ENCODE results near the gene CD164. TPM values are rescaled to one million over a fixed set of nuclear protein-coding genes. Genes with fewer than 3 reads are reported as not detected.
A peak's percentile ranks its signal among the peaks of the same experiment; 100 is the strongest.

Gene CD164
- polyA plus RNA-seq, 3 donors: 106 to 392 (median 272) TPM

DNA sequence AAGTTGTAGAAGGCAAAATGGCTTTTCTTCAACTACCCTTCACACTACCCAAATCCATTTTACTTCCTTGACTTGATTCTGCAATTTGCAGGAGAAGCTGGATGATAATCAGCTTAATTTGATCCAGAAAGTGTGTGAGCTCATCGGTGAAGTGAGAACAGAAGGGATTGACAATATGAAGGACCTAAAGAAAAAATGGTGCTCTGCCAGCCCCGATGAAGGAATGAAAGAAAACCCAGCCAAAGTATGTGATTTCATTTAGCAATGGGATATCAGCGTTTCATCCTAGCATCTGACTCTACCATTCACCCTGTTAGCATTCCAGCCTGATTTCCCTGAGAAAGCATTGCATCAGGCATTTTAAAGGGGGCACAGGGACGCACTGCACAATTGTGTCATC is 41.5 kb downstream of the CD164 start:
- Histone ChIP-seq H2AFZ (ENCODE audit: insufficient read depth, low read depth, low read length, poor library complexity, severe bottlenecking) (no peak overlapping the region), H3K4me3 (replicated peaks in 1 of 3; ENCODE audit: low read depth in 2 of 3, low read length in 3 of 3) (no peak overlapping the region), H3K27ac (ENCODE audit: low read depth in 1 of 2, low read length in 2 of 2) (no peak overlapping the region), H3K9me3 (replicated peaks in 1 of 2; ENCODE audit: control insufficient read depth in 1 of 2, insufficient read depth in 1 of 2, low read length in 2 of 2) (no peaks in the 10 kb centered on the region), H3K9ac (ENCODE audit: insufficient read depth, low read length, poor library complexity, severe bottlenecking) (no peak overlapping the region), H3K4me1 (ENCODE audit: control insufficient read depth in 1 of 2, insufficient read depth in 2 of 2, low read length in 2 of 2) (no peaks in the 10 kb centered on the region), H4K20me1 (ENCODE audit: insufficient read depth, low read length) (no peaks in the 10 kb centered on the region), H3K27me3 (ENCODE audit: control insufficient read depth in 2 of 2, insufficient read depth in 2 of 2, low read length in 2 of 2) (no peaks in the 10 kb centered on the region), H3K36me3 (replicated peaks in 1 of 2; ENCODE audit: control insufficient read depth in 1 of 2, insufficient read depth in 2 of 2, low read length in 2 of 2) (no peaks in the 10 kb centered on the region), H3K79me2 (ENCODE audit: insufficient read depth, low read length) (no peaks in the 10 kb centered on the region), H3K4me2 (replicated peaks; ENCODE audit: extremely low read depth, low read length, poor library complexity, severe bottlenecking) (no peak overlapping the region)
- intact Hi-C loops (cut with micrococcal nuclease): no loop called here
- 93% methylated on average over 2 of the region's 4 CpGs for WGBS (ENCODE audit: insufficient coverage)
- TF ChIP-seq, protein P1, sequence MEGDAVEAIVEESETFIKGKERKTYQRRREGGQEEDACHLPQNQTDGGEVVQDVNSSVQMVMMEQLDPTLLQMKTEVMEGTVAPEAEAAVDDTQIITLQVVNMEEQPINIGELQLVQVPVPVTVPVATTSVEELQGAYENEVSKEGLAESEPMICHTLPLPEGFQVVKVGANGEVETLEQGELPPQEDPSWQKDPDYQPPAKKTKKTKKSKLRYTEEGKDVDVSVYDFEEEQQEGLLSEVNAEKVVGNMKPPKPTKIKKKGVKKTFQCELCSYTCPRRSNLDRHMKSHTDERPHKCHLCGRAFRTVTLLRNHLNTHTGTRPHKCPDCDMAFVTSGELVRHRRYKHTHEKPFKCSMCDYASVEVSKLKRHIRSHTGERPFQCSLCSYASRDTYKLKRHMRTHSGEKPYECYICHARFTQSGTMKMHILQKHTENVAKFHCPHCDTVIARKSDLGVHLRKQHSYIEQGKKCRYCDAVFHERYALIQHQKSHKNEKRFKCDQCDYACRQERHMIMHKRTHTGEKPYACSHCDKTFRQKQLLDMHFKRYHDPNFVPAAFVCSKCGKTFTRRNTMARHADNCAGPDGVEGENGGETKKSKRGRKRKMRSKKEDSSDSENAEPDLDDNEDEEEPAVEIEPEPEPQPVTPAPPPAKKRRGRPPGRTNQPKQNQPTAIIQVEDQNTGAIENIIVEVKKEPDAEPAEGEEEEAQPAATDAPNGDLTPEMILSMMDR (IDR thresholded peaks at IDR 0.05): no peak
- Mint-ChIP-seq H3K4me3 (no peak overlapping the region), H3K27ac (no peak overlapping the region), H3K9me3 (peaks cover 0 to 2% (median 0%) of the 10 kb centered on the region in 7 donors), H3K4me1 (peaks cover 11% of the 10 kb centered on the region), H3K27me3 (ENCODE audit: low read depth in 3 of 3) (peaks cover 0 to 5% (median 4%) of the 10 kb centered on the region in 3 donors), H3K36me3 (peaks cover 21 to 22% of the 10 kb centered on the region in 2 donors)
- DNase-seq: no peak

DNA sequence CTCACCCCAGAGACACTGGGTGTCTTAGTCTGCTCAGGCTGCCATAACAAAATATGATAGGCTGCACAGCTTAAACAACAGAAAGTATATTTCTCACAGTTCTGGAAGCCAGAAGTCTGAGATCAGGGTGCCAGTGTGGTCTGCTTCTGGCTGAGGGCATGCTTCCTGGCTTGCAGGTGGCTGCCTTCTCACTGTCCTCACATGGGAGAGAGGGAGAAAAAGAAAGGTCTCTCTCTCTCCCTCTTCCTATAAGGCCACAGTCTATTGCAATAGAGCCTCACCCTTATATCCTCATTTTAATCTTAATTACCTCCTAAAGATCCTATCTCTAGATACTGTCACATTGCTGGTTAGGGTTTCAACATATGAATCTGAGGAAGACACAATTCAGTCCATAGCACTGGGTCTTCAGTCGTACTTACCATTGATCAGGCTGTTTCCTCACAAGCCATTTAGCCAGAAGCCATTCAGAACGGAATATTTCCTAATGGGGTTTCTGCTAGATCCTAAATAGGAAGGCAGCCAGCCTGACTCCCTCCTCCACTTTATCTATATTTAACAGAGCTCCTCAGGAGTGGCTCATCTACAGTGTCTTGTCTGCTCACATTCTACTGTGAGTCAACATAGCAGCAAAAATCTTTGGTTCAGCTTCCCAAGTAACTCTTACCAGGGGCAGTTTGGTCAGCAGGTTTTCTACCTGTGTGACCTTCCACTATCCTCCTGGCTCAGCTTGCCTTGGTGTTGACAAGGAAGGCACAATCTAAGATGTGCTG is 42.2 kb downstream of the CD164 start:
- no peaks in the 10 kb centered on the region for H3K36me3 ChIP-seq (replicated peaks in 1 of 2; ENCODE audit: control insufficient read depth in 1 of 2, insufficient read depth in 2 of 2, low read length in 2 of 2)

More for the DNA sequence above, 42.2 kb downstream of the CD164 start:
- H3K4me3 ChIP-seq (replicated peaks in 1 of 3; ENCODE audit: low read depth in 2 of 3, low read length in 3 of 3): no peak overlapping the region
- H3K27me3 Mint-ChIP-seq (ENCODE audit: low read depth in 3 of 3): peaks cover 0 to 5% (median 4%) of the 10 kb centered on the region in 3 donors
- WGBS (ENCODE audit: insufficient coverage): 43% methylated on average over 2 of the region's 2 CpGs
- H3K4me1 Mint-ChIP-seq: peaks cover 11% of the 10 kb centered on the region
- H3K4me2 ChIP-seq (replicated peaks; ENCODE audit: extremely low read depth, low read length, poor library complexity, severe bottlenecking): no peak overlapping the region
- H3K4me3 Mint-ChIP-seq: no peak overlapping the region
- H3K27me3 ChIP-seq (ENCODE audit: control insufficient read depth in 2 of 2, insufficient read depth in 2 of 2, low read length in 2 of 2): no peaks in the 10 kb centered on the region
- intact Hi-C loops (cut with micrococcal nuclease): no loop called here
- H3K27ac ChIP-seq (ENCODE audit: low read depth in 1 of 2, low read length in 2 of 2): no peak overlapping the region
- H3K9me3 Mint-ChIP-seq: peaks cover 0 to 2% (median 0%) of the 10 kb centered on the region in 7 donors
- H3K4me1 ChIP-seq (ENCODE audit: control insufficient read depth in 1 of 2, insufficient read depth in 2 of 2, low read length in 2 of 2): no peaks in the 10 kb centered on the region
- DNase-seq: no peak
- no peaks in the 10 kb centered on the region for H3K79me2 ChIP-seq (ENCODE audit: insufficient read depth, low read length)
- peaks cover 21 to 22% of the 10 kb centered on the region in 2 donors for H3K36me3 Mint-ChIP-seq
- H4K20me1 ChIP-seq (ENCODE audit: insufficient read depth, low read length): no peaks in the 10 kb centered on the region
- H3K9me3 ChIP-seq (replicated peaks in 1 of 2; ENCODE audit: control insufficient read depth in 1 of 2, insufficient read depth in 1 of 2, low read length in 2 of 2): no peaks in the 10 kb centered on the region
- peak overlapping the region in 1 of 7 donors; percentile 63 for H3K27ac Mint-ChIP-seq
- TF ChIP-seq, protein P1 (IDR thresholded peaks at IDR 0.05): no peak
- H2AFZ ChIP-seq (ENCODE audit: insufficient read depth, low read depth, low read length, poor library complexity, severe bottlenecking): no peak overlapping the region
- H3K9ac ChIP-seq (ENCODE audit: insufficient read depth, low read length, poor library complexity, severe bottlenecking): no peak overlapping the region
